Activated CD8-positive, alpha-beta memory T cell treated with anti-CD3 and anti-CD28 coated beads, Interleukin-2, amount 50 U/mL, for 24 hours (primary cell): ENCODE measurements around the gene CCNK.

Experiments used
- DNase-seq: peaks from one replicate; pipeline ENCODE4 v3.0.0-alpha.2; 2020; ENCODE audit errors: extremely low read depth

Gene CCNK

DNA sequence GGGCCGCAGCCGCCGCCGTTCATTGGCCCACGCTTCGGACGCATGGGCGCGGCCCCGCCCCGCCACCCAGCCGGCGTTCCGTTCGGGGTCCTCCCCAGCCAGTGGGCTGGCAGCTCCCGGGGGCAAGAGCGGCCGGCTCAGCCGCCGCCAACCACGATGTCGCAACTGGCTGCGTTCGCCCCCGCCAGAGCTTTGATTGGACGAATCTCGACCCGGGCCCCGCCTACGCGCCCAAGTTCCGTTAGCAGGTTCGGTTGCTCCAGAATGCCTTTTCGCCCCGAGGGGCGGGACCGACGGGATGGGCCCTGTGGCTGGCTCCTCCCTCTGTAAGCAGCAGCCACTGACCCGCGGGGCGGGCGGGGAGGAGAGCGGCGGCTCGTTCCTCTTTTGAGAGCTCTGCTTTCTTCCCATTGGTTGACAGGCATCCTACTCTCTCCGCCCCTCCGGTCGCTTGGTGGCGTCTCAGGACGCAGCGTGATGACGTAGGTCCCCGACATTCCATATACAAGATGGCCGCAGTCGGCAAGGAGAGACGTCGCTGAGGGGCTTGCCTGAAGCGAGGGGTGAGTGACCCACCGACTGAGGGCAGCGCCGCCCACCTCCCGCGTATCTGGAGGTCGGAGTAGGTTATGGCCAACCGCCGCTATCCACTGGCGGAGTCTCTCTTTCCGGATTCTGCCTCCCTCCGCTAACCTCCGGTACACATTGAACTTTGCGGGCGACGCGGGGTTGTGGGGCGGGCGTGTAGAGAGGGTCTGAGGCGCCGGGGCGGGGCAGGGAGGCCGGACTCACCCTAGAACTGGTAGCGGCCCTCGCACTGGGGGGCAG, at the start of gene CCNK:
CCNK (plus strand) TSS at position 493 of the 828 bp plus-strand sequence. CDS start 11,269 bp downstream, outside the sequence.
- DNase-seq = peak; percentile 100

DNA sequence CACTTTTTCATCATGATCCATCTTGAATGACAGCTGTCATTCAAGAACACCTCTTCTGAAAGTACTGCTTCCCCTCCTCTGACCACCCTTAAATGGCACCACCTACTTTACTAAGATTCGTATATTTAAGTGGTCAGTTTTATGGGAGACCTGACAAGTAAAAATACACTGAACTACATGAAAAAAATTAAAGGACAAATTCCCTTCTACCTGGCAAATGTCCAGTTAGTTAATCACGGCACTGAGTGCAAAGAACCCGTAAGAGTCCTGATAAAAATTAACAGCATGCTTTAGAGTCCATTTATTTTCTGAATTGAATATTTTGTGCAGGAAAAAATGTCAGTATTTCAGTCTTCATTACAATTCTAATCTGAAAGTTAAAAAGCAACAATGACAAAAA, 49.2 kb upstream of the CCNK start:
- DNase-seq = no peak

DNA sequence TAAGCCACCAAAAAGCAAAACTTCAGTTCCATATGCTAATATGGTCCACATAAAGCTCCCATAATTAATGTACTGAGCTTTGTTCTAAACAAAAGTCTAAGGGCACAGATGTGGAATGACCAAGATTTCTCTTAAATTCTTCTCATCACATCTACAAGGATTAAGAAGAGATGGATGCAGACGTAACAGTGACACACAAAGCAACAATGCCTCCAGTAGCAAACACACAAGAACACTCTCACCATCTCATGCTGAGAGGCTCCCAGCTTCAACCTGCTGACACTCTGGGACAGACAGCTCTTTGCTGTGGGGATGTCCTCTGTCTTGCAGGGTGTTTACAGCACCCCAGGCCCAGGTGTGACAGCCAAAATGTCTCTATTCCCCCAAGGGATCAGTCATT, 48.7 kb upstream of the CCNK start:
- DNase-seq = no peak

DNA sequence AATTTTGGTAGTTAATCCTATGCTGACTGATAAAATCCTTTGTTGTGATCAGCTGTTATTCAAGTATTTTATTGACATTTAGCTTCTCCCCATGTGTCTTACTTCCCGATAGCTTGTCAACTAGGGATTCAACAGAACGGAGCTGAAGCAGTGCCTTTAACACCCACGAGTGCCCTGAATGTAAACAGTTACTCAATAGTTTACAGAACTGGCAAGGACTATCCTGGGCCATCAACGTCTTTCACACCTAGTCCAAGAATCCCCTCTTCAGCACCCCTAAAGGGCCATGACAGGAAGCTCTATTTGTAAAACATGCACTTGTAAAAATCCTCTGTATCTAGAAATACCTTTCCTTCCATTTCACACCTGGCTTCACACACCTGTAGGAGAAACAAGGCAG, 45.9 kb upstream of the CCNK start:
- DNase-seq = no peak

DNA sequence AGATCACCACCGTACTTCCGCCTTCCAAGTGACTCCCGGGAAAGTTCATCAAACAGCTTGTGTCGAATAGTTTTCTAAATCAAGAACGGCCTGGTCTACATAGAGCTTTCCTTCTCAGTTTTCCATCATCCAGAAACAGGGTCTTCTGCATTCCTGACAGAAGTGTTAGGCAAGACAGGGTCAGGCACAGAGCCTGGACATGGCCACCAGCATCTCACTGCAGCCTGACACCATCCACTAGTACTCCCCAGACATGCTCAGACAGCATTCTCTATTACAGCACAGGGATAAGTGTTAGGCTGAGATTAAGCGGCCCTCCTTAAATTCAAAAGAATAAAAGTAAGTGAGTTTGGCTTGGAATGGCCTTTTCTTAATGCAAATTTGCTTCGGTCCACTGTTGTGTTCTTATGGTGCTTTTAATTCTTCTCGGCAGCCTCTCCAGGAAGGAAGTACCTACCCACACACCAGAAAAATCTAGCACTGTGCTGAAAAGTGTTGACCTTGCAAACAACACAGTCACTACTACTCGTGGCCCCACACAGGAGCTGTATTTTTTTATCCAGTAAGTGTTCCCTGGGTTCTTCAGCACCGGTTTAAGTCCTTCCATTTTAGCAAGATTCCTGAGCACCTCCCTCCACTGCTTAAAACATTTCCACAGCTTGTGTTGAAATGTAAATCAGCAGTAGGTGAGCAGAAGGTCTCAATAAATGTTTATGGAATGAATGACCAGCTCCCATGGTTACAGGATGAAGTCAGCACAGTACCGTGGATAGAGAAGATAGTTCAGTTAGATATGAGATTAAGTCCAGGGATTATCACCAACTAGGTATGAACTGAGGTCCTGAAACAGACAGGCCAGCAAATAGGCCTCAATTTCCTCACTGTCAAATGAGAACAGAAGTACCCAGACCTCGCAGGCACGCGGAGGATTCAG, 44.7 kb upstream of the CCNK start:
- DNase-seq = no peak

DNA sequence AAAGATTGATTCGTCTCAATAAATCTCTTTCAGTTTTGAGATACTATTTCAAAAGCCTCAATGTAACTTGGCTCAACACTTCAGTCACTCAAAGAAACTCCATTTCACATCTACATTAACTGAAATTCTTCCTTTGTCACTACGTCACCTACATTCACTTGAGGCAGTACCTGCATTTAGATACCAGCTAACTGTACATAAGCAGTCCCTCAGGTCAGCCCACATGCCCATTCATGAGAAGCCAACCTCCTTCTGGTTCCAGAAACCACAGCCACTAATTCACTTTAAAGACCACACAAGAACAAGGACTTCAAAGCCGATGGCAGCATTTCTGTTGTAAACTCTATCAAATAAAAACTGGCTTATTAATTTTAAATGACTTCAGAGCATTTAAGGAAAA, 43.5 kb upstream of the CCNK start:
- DNase-seq = no peak

DNA sequence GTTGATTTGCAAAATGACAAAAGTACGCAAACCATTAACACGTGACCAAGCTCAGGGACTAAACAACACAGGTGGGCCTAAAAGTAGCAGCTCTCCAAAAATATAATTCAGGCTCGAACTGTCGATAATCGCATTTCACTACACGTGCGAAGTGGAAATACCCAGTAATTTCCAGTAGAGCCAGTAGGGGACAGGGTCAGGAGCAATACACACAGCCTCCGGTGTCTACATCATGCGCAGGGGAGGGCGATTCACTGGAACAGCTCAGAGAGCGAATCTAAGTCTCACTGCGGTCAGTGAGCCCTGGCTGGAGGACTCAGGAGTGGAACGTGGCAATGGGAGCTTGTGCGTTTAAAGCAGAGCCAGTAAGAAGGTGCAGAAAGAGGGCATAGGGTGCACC, 40.9 kb upstream of the CCNK start:
- DNase-seq = no peak

DNA sequence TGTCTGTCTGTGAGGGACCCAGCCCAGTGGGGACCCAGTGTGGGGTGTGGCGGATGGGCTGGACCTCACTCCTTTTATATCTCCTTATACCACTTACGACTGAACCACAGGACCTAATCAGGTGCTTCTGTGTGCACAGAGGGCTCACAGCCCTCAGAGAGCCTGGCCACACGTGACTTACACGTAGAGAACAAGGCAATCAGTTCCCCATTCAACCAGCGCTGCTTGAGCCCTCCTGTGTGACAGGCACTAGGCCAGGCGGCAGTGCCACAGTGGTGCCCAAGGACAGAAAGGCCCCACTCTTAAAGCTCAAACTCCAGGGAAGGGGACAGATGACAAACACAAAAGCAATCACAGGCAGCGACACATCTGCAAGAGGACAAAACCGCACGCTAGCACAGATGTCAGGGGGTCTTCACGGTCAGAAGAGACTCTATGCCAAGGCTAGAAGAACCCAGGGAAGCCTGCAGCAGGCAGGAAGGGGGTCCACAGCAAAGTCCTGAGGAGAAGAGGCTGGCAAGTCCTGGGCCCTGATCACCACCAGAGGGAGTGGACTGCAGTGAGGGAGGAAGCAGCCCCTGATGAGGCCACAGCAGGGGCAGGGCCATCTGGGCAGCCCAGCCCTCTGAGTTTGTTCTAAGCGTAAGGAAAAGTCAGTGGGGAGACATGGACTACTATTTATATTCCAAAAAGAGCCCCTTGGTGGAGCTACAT, 39.9 kb upstream of the CCNK start:
- no peak for DNase-seq

DNA sequence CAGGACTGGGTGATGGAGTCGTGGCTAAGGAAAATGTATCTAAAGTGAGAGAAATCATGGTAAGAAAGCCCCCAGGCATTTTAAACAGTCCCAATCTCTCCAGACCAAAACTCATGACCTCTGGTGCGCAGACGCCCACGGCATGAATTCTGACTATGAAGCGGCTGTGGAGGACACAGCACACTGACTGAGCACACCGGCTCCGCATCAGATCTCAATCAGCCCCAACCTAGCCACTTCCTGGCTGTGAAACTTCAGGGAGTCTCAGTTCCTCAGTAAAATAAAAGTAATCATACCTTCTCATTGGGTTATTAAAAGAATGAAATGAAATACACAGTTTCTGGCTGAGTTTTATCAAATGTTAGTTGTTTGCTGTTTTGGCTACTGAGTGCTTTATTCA, 39.3 kb upstream of the CCNK start:
- DNase-seq = no peak

DNA sequence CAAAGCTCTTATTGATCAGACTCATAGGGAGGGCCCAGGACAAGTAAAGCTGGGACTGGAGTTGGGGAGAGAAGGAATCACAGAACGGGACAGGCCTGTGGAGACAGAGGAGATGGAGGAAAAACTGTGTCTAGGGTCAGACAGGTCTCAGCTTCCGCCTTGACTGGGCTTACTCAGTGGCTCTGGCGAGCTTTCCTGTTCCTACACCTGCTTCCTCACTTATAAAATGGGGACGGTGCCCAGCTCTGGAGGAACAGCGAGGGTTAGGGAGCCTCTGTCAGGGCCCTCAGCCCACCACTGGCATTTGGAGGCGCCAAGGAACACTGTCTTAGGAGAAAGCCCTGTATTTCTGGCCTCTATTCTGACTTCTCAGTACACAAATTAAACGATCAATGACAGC, 35.3 kb upstream of the CCNK start:
- DNase-seq = no peak

DNA sequence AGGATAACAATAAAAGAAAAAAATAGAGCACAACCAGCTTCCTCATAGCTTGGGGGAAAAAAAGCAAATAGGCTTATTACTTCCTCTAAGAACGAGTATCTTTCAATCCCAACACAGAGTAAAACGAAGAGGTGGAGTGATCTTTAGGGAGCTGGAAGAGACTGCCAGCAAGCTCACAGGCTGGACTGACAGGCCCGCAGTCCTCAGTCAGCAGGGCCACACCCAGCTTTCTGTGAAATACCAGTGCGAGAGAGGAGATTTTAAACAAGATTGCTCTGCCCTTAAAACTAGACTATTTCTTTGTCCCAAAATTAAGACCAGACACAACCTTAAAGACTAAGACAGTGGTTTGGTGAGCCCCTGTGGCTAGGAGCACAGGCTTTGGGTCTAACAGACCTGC, 33.5 kb upstream of the CCNK start:
- no peak for DNase-seq

DNA sequence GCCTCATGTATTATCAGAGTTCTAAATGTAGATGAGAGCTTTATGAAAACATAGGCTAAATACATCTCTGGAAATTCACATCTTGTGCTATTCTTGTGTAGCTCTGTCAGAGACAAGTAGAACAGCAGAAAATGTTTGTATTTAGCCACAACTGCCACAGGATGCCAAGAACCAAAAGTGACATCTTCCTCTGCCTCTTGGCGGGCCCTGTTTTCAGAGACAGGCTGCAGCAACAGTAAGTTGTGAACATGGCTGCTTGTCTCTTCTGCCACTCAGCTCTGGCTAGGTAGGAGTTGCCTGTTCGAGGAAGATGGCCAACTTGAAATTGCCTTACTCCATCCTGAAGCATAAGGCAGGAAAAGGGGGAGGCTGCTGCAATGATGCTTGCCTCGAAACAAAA, 30.9 kb upstream of the CCNK start:
- DNase-seq = no peak

DNA sequence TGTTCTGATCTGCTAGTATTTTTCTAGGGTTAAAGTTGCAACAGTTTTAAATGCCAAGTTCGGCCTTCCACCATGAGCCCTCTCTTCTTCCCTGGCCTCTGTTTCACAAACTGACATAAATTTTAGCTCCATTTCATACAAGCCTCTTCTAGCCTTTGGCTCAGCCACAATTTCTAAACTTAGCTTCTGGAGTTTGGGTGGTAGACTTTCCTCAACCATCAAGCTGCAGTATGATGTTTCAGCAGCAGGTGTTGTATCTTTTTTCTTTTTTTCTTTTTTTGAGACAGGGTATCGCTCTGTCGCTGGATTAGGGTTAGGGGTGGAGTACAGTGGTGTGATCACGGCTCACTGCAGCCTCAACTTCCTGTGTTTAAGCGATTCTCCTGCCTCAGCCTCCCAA, 30.0 kb upstream of the CCNK start:
- no peak for DNase-seq

DNA sequence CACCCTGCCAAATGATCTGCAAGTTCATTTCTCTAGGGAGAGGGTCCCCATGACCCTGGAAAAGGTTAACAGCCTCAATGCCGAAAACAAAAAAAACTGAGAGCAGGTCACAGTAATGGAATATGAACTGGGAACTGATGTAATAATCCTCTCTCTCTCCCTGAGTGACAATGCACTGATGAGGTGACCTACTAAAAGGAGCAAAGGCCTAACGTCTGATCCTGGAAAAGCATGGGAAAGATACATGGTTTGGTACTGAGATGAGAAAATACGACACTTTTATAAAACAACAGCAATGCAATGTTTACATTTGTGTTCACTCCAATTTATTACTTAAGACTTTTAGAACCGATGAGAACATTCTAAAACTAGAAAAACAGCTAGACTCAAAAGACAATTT, 28.2 kb upstream of the CCNK start:
- DNase-seq = no peak

DNA sequence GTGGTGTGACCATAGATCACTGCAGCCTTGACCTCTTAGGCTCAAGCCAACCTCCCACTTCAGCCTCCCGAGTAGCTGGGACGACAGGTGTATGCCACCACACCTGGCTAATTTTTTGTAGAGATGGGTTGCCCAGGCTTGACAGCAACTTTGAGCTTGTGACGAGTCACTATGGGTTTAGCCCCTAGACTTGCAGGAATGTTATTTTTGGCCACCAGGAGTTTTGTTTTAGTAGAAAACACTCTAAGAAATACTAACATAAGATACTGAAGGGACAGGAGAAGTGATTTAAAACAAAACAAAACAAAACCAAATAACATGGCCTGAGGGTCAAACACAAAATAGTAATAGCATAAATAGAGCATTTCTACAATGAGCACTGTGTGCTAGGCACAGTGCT, 27.0 kb upstream of the CCNK start:
- DNase-seq = no peak

DNA sequence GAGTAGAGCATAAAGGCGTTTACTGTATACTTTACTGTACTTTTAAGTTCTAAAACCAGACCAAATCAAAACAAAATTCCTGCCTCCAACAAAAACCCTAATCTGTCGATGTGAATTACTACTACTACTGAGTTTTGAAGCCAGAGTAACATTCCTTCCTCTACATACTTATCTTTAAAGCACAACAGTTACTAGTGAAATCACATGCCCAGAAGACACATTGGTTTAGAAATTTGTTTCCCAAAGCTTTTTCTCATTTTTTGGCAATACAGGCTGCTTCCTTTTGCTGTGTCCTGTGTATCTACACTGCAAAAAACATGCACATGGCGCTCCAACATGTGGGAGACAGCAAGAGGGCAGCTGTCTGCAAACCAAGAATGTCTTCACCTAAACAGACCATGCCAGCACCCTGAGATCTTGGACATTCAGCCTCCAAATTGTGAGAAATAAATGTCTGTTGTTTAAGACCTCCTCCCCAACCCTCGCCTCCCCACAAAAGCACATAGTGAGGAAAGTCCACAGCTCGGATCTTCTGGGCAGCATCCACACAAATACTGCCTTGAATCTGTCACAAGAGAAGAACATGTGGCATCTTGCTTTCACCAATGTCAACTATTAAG, 21.6 kb upstream of the CCNK start:
- no peak for DNase-seq

DNA sequence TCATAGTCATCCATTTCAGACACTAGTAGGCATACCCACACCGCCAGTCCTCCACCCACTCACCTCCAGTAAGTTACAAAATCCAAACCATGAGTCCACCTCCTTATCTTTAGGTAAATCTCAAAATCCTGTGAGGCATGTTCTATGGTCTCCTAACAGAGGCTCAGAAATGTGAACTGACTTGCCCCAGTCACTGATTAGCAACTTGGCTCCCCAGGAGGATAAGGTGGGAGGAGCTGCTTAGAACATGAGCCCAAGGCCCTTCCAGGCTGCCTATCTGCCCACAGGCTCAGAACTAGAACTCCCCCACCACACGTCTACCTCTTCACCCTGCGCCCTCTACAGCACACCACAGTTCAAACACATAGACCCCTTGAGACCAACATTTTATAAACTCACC, 20.4 kb upstream of the CCNK start:
- DNase-seq = no peak

DNA sequence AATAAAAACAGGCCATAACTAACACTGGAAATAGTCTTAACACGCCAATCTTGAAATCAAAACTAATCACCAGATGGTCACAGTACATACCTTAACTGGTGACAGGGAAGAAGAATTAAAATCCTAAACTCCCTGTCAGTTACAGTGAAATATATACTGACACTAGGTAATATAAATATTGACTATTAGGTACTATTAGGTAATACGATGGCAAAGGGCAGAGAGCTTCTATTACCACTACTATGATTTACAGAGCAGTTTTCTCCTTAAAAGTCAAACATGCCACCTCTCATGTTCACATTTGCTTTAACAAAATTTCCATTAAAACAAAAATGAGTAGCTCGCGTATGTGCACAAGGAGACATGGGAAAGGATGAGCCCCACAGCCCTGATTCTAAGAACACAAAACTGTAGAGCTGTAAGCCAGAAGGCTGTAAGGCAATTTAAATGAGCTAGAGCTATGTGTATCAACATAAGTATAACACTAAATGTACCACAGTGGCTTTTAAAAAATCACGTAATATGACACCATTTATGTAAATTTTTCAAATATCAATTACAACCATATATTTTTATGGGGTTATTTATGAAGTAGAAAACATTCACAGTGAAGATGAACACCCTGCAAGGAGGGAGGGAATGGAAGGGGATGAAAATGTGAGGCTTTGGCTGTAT, 19.7 kb upstream of the CCNK start:
- no peak for DNase-seq

DNA sequence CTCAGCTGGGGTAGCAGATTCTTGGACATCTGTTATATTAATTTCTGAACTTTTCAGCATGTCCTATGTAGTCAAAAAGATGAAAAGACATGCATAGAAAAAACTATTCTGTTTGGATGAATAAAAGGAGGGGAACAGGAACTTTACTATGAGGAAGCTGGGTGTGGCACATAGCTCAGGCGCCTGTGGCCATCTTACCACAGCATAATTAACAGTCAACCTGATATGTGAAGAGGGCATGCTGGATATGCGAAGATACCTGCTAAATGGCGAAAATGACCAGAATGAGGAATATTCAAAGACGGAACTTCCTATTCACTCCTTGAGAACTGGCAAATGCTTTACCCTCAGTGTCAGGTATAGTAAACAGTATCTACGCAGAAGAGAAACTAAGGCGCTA, 19.0 kb upstream of the CCNK start:
- DNase-seq = no peak

DNA sequence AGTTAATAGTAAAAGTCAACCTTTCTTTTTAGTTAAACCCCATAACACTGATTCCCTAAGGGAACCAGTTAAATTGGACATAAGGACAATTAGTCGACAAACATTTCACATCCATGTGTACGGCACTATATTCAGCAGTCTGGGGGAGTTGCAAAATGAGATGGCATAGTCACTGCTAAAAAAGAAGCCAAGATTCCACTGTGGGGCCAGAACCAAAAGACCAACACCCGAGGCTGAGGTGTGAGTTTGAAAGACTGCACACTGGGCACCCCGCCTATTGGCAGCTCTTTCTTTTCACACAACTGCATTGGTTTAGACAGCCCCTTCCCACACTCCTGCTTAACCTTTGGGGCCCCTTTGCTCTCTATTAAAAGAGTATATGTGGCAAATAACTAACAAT, 17.2 kb upstream of the CCNK start:
- DNase-seq = no peak

DNA sequence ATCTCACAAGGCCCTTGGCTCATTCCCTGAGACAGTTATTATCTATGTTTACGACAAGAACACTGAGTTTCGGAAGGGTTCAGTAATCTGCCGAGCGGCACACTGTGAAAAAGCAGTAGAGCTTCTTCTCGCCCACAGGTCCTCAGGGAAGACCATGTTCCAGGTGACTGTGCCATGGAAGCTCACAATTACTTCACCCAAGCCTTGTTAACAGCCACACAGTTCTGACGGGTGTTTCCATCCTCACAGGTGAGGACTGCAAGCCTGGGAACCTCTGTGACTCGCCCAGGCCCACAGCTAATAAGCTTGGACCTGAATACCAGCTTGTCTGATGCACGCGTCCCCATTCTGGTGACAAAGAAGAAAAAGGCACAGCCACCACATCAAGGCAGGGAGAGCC, 15.9 kb upstream of the CCNK start:
- no peak for DNase-seq
